Fibroblast of the aortic adventitia (primary cell): ENCODE measurements around the gene HSD17B2. TPM values are rescaled to one million over a fixed set of nuclear protein-coding genes. Genes with fewer than 3 reads are reported as not detected.
"Not testable (repeated sequence)": the region's sequence is repeated elsewhere in the genome, so short reads cannot be mapped to it uniquely, and the experiment has no call there.

ENCODE experiments used
- DNase-seq: peaks from one replicate; pipeline ENCODE4 v3.0.0-alpha.2; 2010; ENCODE audit warnings: low read depth
- H3K4me3 ChIP-seq: 2 replicates; pipeline ENCODE4 v1.5.1; 2011; ENCODE audit warnings: low read depth, mild to moderate bottlenecking, control low read depth, low read length, moderate library complexity
- total RNA-seq: library from RNA; depleted of rRNA; stranded (reverse); fragments of >200 nt; gene quantifications from 2 replicates; pipeline ENCODE4 v1.2.3, GENCODE V29; 2012; ENCODE audit warnings: low replicate concordance
- TF ChIP-seq, protein P1 (sequence below): IDR thresholded peaks from 2 replicates; pipeline ENCODE4 v1.5.1; 2011; ENCODE audit warnings: mild to moderate bottlenecking, low read length, control low read depth, inconsistent platforms; ENCODE audit not compliant: insufficient read depth

HSD17B2 gene
- total RNA-seq, 1 donor = 0.09 TPM

DNA sequence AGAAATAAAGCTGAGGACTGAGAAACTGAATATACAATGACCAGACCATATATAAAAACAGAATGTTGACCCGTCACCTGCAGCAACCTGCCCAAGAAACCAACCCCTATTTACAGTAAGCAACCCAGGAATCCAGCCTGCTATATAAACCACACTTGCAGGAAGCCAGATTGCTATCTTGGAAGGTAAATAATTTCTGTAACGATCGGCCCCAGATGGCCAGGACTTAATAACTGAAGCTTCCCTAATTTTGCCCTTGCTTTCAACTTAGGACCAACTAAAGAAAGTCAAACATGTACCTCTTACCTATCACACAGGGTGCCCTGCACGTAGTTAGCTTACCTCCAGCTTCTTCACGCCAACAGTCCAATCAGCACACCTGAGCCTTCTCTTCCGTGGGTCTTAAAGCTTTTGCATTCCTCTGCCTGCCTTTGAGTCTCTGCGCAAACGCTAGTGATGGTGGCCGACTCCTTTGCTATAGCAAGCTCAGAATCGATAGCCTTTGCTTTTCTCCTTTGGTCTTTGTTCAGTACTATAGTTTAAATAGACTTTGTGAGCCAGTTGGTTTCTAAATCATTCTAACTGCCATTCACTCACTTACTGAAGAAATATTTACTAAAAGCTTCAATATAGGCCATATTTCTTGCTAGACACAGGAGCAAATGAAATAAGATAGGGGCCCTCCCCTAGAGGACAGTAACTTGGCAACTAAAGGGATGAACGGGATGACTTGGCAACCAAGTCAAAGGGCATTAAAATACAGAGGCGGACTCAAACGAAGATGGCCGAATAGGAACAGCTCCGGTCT is 103.6 kb downstream of the HSD17B2 start:
- TF ChIP-seq, protein P1, sequence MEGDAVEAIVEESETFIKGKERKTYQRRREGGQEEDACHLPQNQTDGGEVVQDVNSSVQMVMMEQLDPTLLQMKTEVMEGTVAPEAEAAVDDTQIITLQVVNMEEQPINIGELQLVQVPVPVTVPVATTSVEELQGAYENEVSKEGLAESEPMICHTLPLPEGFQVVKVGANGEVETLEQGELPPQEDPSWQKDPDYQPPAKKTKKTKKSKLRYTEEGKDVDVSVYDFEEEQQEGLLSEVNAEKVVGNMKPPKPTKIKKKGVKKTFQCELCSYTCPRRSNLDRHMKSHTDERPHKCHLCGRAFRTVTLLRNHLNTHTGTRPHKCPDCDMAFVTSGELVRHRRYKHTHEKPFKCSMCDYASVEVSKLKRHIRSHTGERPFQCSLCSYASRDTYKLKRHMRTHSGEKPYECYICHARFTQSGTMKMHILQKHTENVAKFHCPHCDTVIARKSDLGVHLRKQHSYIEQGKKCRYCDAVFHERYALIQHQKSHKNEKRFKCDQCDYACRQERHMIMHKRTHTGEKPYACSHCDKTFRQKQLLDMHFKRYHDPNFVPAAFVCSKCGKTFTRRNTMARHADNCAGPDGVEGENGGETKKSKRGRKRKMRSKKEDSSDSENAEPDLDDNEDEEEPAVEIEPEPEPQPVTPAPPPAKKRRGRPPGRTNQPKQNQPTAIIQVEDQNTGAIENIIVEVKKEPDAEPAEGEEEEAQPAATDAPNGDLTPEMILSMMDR = no peak
- H3K4me3 ChIP-seq = no peak overlapping the region
- DNase-seq = no peak

DNA sequence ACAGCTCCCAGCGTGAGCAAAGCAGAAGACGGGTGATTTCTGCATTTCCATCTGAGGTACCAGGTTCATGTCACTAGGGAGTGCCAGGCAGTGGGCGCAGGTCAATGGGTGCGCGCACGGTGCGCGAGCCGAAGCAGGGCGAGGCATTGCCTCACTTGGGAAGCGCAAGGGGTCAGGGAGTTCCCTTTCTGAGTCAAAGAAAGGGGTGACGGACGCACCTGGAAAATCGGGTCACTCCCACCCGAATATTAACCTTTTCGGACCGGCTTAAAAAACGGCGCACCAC is 104.2 kb downstream of the HSD17B2 start:
- not testable (repeated sequence) for DNase-seq, H3K4me3 ChIP-seq

DNA sequence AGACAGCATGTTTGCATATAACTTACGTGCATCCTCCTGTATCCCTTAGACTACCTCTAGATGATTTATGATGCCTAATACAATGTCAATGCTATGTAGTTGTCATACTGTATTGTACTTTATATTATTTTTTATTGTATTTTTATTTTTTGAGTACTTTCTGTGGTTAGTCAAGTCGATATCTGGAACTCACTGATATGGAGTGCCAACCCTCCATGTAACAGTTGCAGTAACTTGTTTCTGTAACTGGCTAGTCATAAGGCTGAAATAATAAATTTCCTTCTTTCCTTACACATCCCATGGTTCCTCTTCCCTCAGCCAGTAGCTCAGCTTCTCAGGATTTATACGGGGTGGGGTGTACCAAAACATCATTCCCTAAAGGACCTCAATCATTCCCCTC is 111.5 kb downstream of the HSD17B2 start:
- no peak for DNase-seq
- H3K4me3 ChIP-seq = no peak overlapping the region
- TF ChIP-seq, protein P1 = no peak

DNA sequence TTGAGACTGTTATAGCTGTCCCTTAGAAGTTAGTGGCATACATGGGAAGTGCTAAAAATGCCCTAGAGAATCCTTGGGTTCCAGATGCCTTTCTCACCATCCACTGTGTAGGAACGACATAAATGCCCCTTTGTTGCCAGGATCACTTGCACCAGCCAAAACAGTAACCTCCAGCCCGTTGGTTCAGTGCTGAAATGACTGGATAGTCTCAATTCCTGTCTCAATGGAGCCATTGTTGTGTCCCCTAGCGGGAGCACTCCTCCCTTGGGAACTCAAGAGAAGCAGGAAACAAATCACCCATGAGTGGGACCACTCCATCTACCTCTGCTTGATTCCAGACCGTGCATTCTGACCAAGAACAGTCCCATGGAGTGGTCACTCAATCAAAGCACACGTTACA is 111.9 kb downstream of the HSD17B2 start:
- DNase-seq = no peak
- TF ChIP-seq, protein P1 = no peak
- H3K4me3 ChIP-seq = no peak overlapping the region

DNA sequence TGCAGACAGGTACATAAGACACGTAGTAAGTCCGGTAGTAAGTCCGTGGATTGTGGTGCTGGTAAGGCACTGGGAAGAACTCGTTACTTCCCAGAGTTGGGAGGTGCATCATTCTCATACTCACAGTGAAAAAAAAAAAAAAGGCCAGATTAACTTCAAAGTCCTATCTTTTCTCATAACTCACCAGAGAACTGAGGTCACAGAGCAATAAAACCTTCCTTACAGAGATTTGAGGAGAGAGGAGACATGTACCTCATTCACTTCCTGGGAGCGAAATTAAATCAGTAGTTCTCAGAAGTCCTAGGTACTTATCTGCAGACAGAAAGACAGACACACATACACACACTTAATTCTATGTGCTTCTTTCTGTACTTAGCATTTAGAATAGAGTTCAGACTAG is 112.5 kb downstream of the HSD17B2 start:
- TF ChIP-seq, protein P1 = no peak
- no peak for DNase-seq
- no peak overlapping the region for H3K4me3 ChIP-seq

Other genes starting within 250 kb of the HSD17B2 start
- under 0.01 and 0.08 TPM in 2 replicates for gene SDR42E1, start 23.8 kb upstream of the HSD17B2 start, total RNA-seq
- 20.5 and 32.7 TPM in 2 replicates for gene MPHOSPH6, start 135.0 kb downstream of the HSD17B2 start, total RNA-seq